ENCODE results near the gene FGF16.

DNA sequence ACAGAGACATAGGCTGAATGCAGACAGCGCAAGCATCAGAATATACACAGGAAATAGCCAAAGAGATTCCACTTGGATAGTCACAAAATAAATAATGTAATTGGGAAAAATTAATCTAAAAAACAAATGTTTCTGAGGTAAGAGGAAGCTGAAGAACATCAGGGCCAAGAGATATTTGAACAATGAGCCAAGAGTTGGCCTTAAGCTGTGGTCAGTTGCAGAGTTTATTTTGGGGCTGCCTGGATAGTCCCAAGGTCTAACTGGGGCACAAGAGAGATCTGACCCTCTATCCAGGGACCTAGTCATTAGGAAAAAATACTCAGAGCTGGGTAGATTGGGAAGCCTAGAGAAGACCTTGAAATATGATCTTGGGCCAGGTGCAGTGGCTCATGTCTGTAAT is 31.3 kb upstream of the FGF16 start:
- TF ChIP-seq POLR2A (IDR thresholded peaks at IDR 0.05) (no peak), POLR2AphosphoS5 (IDR thresholded peaks at IDR 0.05) (no peak)
- TF ChIP-seq, protein P1, sequence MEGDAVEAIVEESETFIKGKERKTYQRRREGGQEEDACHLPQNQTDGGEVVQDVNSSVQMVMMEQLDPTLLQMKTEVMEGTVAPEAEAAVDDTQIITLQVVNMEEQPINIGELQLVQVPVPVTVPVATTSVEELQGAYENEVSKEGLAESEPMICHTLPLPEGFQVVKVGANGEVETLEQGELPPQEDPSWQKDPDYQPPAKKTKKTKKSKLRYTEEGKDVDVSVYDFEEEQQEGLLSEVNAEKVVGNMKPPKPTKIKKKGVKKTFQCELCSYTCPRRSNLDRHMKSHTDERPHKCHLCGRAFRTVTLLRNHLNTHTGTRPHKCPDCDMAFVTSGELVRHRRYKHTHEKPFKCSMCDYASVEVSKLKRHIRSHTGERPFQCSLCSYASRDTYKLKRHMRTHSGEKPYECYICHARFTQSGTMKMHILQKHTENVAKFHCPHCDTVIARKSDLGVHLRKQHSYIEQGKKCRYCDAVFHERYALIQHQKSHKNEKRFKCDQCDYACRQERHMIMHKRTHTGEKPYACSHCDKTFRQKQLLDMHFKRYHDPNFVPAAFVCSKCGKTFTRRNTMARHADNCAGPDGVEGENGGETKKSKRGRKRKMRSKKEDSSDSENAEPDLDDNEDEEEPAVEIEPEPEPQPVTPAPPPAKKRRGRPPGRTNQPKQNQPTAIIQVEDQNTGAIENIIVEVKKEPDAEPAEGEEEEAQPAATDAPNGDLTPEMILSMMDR (IDR thresholded peaks at IDR 0.05) = no peak

Data from transverse colon (tissue), 4 donors.